HG03469 (cell line): ENCODE measurements around the gene USP3.

Experiments used
- ATAC-seq: cut with Tn5 transposase; IDR thresholded peaks from one replicate; pipeline ENCODE4 v1.9.1; 2021; ENCODE audit warnings: mild to moderate bottlenecking, moderate library complexity, moderate number of reproducible peaks; ENCODE audit not compliant: unreplicated experiment

USP3 gene

DNA sequence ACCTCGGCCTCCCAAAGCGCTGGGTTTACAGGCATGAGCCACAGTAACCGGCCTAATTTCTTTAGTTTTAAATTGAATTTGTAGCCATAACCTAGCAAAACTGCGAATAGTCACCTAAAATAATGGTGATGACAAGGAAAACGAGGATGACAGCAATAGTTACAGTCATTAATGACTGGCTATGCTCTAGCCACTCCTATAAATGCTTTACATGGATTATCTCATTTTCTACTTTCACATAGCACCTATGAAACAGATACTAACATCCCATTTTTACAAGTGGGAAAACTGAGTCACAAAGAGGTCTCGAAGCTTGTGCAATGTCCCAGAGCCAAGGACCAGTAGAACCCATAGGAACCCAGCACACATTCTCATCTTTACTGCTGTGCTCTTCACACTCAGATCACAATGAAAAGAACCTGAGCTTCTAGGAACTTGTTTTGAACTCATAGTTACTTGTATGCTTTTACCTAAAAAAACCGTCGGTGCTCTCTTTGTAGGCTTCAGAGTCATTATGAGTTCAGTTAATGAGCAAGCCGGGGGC, 132.2 kb downstream of the USP3 start:
- ATAC-seq: no peak

DNA sequence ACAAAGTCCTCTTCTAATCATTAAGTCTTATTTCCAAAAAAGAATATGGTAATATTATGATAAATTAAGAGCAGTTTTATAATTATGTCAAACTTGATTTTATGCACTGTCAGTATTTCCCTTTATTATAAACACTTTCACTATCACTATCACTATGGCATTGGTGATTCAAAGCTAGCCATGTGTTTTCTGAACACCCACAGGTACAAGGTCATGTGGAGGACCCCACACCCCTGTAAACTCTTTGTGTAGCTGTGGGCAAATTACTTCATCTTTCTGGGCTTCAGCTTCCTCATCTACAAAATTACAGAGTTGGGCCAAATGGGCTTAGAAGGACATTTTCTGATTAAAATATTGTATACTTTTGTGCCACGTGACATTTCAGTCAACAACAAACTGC, 134.4 kb downstream of the USP3 start:
- ATAC-seq: no peak

DNA sequence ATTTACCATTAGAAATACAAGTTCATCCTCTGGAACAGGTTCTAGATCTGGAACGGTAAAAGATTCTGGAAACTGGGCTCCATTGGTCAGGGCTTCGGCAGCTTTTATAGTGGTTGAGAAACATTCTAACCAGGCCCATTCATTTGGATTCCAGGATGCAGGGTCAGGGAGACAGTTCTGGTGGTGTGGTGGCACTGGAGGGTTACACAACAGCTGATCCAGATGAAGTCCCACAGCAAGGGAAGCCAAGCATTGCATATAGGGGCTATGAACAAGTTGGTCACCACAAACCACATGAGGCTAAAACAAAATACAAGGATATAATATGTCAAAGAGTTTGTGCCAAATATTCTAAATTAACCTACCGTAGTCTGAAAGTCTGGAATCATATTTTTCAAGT, 135.8 kb downstream of the USP3 start:
- ATAC-seq: no peak
